COR-L47 (cell line): ENCODE data around the gene MYO5A.
A peak's percentile ranks its signal among the peaks of the same experiment; 100 is the strongest.
"Not testable (repeated sequence)": the region's sequence is repeated elsewhere in the genome, so short reads cannot be mapped to it uniquely, and the experiment has no call there.

Experiments used
- DNase-seq: peaks from one replicate; lab custom pipeline; 2025; lab: John Stamatoyannopoulos, UW

MYO5A gene

GRCh38 chr15:52528564-52529340 lies at the start of gene MYO5A:
MYO5A (minus strand) TSS chr15:52528880; CDS start chr15:52528806, 74 bp downstream.
- peak; percentile 76 for DNase-seq

GRCh38 chr15:52576692-52577091 lies 48.0 kb upstream of the MYO5A start:
- no peak for DNase-seq

- DNase-seq: not testable (repeated sequence)
Observed at GRCh38 chr15:52575573-52575972, 46.9 kb upstream of the MYO5A start.

GRCh38 chr15:52575072-52575471 lies 46.4 kb upstream of the MYO5A start:
- DNase-seq: no peak

DNA sequence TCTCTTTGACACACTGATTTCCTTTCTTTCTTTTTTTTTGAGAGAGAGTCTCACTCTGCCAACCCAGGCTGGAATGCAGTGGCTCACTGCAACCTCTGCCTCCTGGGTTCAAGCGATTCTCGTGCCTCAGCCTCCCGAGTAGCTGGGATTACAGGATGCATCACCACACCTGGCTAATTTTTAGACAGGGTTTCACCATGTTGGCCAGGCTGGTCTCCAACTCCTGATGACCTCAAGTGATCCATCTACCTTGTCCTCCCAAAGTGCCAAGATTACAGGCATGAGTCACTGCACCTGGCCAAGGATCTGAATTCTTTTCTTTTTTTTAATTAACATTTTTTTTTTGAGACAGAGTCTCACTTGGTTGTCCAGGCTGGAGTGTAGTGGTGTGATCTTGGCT lies 45.9 kb upstream of the MYO5A start:
- not testable (repeated sequence) for DNase-seq

DNA sequence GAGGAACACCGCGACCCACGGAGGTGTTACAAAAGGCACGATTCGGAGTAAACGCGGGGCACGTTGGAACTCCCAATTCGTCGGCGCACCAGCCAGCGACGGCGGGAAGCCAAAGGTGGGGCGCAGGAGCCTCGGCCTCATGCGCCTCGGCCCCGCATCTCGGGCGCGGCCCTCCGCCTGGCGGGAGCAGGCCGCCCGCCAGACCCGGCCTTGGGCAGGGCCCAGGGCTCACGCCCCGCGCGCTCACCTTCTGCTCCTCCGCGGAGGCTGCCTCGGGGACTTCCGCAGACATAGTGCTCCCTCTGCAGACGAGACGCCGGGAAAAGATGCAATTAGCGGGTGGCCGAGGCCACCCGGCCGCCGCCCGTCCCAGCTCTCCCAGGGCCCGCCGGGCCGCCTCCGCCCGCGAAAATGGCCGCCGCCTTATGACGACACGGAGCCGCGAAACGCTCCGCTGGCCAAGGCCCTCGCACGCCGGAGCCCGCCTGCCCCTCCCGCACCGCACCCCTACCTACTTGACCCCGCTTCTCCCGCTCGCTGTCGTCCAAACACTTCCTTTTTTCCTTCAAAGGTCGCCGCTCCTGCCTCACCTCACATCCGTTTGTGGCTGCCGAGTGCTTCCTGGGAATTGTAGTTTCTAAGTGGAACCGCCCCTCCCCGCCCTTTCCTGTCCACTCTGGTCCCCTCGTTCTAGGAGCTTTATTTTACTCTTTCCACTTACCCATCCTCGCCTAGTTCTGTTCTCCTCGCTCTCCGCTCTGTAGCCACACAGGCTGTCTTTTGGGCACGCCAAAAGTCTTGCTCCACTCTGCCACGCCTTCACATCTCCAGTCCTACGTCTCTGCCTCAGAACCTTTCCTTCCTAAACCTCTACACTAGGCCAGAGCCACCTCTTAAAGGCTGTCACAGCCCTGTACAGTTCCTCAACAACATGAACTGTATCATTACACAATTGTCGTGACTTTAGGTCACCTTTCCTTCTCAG lies 40.2 kb upstream of the MYO5A start, which contains the start of gene ARPP19:
TSS of gene ARPP19 (minus strand) at position 430 of the 985 bp plus-strand sequence. CDS start at position 292, 138 bp downstream.
- peak; percentile 93 for DNase-seq

DNA sequence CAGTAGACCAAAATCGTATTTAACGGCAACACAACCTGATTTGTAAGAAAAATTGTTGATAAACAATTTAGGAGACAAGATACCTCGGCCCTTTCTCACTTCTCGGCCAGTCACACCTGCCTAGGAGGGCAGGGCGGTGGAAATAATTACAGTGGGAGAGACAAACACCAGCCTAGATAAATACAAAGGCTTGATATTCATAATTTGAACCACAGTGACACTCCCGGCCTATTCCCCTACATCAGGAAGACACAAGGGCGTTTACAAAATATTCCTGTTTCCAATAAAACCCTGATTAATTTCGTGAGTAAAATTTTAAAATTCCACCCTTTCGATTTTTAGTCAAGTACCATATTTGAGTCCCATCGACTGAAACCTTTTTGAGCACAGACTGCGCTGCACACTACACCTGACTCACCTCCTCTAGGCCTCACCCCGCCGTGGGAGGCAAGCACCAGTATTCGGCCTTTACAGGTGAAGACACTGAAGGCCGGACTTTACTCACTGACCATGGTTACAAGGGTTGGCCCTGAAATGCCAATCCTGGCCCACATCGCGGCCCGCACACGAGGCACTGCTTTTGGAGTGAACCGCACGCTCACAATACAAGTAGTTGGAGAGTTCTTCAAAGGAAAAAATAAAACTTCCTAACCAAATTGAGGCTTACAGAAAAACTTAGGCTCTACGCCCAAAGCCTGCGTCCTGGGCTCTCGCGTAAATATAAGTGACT lies 39.4 kb upstream of the MYO5A start:
- peak; percentile 45 for DNase-seq

- no peak for DNase-seq
Observed at GRCh38 chr15:52566889-52567288, 38.2 kb upstream of the MYO5A start.

DNA sequence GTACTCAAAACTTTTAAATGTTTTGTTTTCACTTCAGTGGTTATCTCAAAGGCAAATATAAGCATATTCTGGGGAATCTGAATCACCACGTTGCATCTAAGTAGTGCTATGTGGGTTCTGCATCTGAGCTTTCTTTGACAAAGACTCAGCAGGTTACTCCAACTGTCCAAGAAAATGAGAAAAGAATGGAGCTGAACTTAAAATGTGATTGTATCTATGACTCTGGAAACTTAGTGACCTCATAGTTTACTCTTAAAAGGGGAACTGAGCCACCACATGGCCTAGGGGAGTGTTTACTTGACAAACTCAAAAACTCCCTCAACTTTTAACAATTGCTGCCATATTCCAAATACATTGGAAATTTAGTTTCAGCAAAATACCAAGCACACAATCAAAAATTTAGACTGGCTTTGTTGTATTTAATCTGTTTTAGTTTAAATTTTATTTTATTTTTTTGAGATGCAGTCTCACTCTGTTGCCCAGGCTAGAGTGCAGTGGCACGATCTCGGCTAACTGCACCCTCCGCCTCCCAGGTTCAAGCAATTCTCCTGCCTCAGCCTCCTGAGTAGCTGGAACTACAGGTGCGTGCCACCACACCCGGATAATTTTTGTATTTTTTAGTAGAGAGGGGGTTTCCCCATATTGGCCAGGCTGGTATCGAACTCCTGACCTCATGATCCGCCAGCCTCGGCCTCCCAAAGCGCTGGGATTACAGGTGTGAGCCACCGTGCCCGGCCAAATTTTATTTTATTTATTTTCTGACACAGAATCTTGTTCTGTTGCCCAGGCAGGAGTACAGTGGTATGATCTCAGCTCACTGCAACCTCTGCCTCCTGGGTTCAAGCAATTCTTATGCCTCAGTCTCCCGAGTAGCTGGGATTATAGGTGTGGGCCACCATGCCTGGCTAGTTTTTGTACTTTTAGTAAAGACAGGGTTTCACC lies 37.0 kb upstream of the MYO5A start:
- not testable (repeated sequence) for DNase-seq

DNA sequence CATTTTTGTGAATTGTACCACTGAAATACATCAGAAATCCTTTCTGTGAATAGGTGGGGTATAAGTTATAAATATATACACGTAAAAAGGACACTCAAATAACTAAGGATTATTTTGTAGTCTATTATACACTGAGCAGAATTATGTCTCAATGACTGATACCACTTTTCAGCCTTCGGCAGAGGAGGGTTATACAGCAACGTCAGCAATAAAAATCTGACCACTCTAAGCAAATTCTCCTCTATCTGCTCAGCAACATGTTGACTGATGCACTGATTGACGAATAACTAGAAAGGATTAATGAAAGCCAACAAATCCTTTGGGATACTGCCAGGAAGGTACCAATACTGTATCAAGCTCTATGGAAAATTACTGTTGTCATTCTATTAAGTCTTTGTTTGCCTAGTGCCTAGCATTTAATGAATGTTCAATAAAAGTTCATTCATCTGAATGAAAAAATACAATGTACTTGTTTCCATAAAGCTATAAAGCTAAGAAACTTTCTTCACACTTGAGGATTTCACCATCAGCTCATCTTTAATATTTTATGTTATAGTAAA lies 34.9 kb upstream of the MYO5A start:
- peak; percentile 80 for DNase-seq

DNA sequence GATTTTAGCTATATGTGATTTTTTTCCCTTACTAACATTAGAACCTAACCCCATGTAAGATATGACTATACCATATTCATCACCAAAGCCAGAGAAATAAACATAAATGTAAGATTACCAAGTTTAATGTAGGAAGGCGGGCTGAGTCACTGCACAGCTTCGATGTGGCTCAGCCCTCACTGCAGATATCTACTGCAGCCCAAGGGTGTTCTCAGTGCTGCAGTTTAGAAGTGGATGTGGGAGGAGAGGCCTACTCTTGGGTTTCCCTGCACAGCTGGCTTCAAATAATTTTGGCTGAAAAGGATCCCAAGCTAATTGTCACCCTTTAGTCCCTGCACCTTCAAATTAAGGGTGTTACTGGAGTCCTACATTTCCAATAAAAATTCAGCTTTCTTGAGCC lies 30.9 kb upstream of the MYO5A start:
- DNase-seq: no peak

DNA sequence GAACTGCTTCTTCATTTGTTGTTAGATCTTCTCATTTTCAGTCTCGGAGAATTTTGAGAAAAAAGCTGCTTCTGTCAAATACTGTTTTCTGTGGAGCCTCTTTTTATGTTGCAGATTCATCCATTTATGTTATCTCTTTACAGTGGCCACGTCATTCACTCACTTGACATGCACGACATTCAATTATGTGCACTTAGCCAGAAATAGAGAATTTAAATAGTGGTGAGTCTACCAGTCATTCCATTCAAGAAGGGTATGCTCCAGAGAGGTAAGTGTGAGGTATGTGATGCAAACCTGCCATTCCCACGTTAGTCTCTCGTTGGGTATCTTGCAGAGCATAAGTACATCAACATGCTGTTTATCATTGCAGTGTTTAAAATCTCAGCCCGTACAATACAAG lies 30.3 kb upstream of the MYO5A start:
- no peak for DNase-seq

GRCh38 chr15:52558196-52558595 lies 29.5 kb upstream of the MYO5A start:
- no peak for DNase-seq

DNA sequence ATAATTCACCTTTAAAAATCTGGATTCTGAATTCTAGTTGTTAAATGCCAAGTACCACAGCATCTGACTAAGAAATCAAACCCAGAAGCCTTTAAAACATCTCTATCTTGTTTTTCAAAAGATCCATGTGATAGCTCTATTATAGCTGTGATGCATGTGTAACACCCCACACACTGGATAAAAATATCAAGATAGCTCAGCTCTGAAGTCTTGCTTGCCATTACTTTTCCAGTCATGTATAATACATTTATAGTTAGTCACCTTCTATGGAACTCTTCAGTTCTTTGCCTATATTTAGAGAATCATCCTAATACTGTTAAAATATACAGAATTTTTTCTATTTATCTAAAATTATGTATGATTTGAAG lies 28.6 kb upstream of the MYO5A start:
- no peak for DNase-seq

DNA sequence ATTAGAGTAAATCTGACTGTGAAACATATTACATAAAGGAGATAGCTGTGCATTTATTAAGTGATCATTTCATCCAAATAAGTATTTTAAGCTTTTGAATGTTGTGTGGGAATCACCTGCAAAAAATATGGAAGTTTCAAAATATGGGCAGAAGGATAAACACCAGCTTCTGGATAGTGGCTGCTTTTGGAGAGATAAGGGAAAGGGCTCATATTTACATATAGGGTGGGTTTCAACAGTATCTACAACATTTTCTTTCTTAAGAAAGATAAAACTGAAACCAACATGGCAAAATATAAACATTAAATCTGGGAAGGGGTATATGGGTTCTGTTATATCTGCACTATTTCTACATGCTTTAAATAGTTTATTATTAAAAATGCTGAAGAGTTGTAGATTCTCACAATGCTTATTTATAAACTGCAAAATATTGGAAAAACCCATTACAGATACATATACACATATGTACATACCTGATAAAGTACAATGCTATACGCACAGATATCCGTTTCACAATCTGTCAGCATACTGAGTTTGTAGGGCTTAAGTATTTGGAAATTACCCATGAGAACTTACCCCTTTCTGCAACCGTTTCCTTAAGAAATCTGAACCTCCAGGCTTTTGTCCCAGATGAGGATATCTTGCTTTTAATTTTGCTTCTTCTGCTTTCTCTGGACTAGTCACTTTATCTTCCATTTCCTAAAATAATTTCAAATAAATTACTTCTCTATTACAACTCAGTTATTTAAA lies 28.0 kb upstream of the MYO5A start:
- no peak for DNase-seq

GRCh38 chr15:52552303-52552702 lies 23.6 kb upstream of the MYO5A start:
- no peak for DNase-seq

- no peak for DNase-seq
Observed at GRCh38 chr15:52551762-52552161, 23.1 kb upstream of the MYO5A start.

- DNase-seq: not testable (repeated sequence)
Observed at GRCh38 chr15:52551186-52551585, 22.5 kb upstream of the MYO5A start.

DNA sequence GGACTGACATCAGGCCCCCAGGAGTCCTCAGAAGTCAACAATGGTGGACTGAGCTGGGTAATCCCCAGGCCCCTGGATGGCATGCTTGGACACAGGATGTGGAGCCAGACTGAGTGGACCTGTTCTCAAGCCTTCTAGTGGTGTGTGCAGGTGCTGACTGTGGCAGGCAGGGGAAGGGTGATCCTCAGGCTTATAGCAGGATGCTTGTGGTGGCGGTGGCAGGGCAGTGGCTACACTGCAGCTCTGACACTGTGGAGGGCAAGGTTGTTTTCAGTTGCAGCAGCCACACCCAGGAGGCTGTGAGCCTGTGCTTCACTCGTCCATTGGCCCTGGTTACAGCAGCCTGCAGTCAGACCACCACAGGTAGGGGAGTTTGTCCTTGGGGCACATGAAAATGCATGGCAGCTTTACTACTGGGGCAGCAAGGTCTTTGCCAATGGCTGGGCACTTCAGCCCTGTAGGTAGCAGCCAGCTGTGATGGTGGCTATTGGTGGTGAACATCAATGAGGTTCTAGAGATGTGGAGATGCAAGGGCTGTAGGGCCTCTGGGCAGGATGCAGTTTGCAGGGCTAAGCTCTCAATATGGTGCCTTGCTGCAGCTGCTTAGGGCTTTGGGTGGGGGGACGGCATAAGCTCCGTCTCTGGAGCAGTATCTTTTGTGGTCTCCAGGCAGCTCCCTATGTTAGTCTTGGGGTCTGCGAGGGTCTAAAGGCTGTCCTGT lies 17.5 kb upstream of the MYO5A start:
- no peak for DNase-seq
